RWPE1 (cell line): ENCODE measurements around the gene SNED1.
A peak's percentile ranks its signal among the peaks of the same experiment; 100 is the strongest.

Experiments used
- CTCF ChIA-PET: fragments of 350-600 bp; sonication (Branson Sonifier 250); formaldehyde crosslinking; extraction: SDS; loops from one replicate; lab custom pipeline; 2021; lab: Yijun Ruan, JAX
- POLR2A ChIA-PET: fragments of 400-600 bp; formaldehyde crosslinking; extraction: SDS; loops from one replicate; lab custom pipeline; 2020; ENCODE audit warnings: antibody characterized with exemption; ENCODE audit not compliant: low non-redundant PET; lab: Yijun Ruan, JAX
- DNase-seq: peaks from one replicate; pipeline ENCODE4 v3.0.0; 2012; ENCODE audit warnings: low spot score
- H3K27ac ChIP-seq: fragments of 450-650 bp; 2 replicates; pipeline ENCODE4 v1.5.1; 2017
- CTCF ChIP-seq: fragments of 450-650 bp; conservative IDR thresholded peaks from 2 replicates; pipeline ENCODE4 v1.5.1; 2017; ENCODE audit warnings: low read depth, mild to moderate bottlenecking

Gene SNED1

GRCh38 chr2:240996834-240997140 is 1.6 kb upstream of the SNED1 start:
- no peak for DNase-seq
- no peak overlapping the region; the same call in 1 of the 2 replicates for H3K27ac ChIP-seq
- ChIA-PET CTCF (no interaction called here), POLR2A (no interaction called here)
- TF ChIP-seq CTCF = no peak

GRCh38 chr2:240997141-240997855 is 1.1 kb upstream of the SNED1 start:
- DNase-seq = no peak
- POLR2A ChIA-PET = no interaction called here
- peak overlapping the region; percentile 60 for H3K27ac ChIP-seq
- no peak for TF ChIP-seq CTCF
- CTCF ChIA-PET = no interaction called here

GRCh38 chr2:240998706-240998994 is 232 bp downstream of the SNED1 start:
- ChIA-PET CTCF (no interaction called here), POLR2A (no interaction called here)
- H3K27ac ChIP-seq = peak overlapping the region; percentile 60
- no peak for TF ChIP-seq CTCF
- no peak for DNase-seq

GRCh38 chr2:240998995-240999791 is 775 bp downstream of the SNED1 start:
- DNase-seq = no peak
- H3K27ac ChIP-seq = peak overlapping the region; percentile 60
- ChIA-PET POLR2A (no interaction called here), CTCF (interaction anchor here (1.0 kb wide), 1 partner anchor 148 kb away, joined by 3 read pairs; no protein-coding TSS in a partner anchor)
- no peak for TF ChIP-seq CTCF

GRCh38 chr2:240999873-241000541 is 1.6 kb downstream of the SNED1 start:
- no peak overlapping the region for H3K27ac ChIP-seq
- POLR2A ChIA-PET = no interaction called here
- TF ChIP-seq CTCF = no peak
- DNase-seq = no peak
- CTCF ChIA-PET = interaction anchor here (1.0 kb wide), 1 partner anchor 149 kb away, joined by 3 read pairs; no protein-coding TSS in a partner anchor

- POLR2A ChIA-PET = no interaction called here
- CTCF ChIA-PET = interaction anchor here (0.5 to 0.6 kb wide), 2 partner anchors 17 to 77 kb away, joined by 3 read pairs; no protein-coding TSS in a partner anchor
Observed at GRCh38 chr2:241000831-241001321, 2.5 kb downstream of the SNED1 start.

More at GRCh38 chr2:241000831-241001321, 2.5 kb downstream of the SNED1 start:
- DNase-seq = no peak
- H3K27ac ChIP-seq = no peak overlapping the region
- no peak for TF ChIP-seq CTCF
